ENCODE results near the gene ARHGAP15. TPM values are rescaled to one million over a fixed set of nuclear protein-coding genes. Genes with fewer than 3 reads are reported as not detected.

ARHGAP15 gene
- total and polyA plus RNA-seq, 3 donors from 2014 or later = 2.2 to 15.0 (median 7.7) TPM

DNA sequence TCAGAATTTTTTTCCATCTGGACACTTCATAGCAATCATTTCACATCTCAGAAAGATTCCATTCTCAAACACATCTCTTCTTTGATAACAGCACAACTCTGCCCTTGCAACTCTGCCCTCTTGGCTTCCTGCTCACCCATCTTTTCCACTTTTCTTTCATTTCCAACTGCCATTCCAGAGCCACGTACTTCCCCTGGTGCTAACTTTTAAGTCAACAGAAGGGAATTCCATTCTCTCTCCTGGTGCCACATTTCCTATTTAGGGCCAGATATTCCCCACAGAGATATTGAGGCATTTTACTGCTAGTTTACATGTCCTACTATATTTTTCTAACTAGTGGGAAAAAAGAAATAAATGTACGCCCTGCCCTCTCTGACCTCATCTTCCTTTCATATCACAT lies 590.2 kb downstream of the ARHGAP15 start:
- H3K9me3 ChIP-seq = no peaks in the 10 kb centered on the region
- intact Hi-C loops (cut with DNase I; ENCODE audit: low total_unique reads) = no loop called here
- no peak for DNase-seq
- H3K27ac ChIP-seq = no peak overlapping the region
- H3K4me1 ChIP-seq = no peaks in the 10 kb centered on the region
- WGBS, 2 donors = 60 to 76% methylated on average over 2 of the region's 2 CpGs
- H3K36me3 ChIP-seq (ENCODE audit: low read depth, missing control alignments) = no peaks in the 10 kb centered on the region
- H3K4me3 ChIP-seq = no peak overlapping the region
- H3K27me3 ChIP-seq = no peaks in the 10 kb centered on the region
- TF ChIP-seq, protein P1, sequence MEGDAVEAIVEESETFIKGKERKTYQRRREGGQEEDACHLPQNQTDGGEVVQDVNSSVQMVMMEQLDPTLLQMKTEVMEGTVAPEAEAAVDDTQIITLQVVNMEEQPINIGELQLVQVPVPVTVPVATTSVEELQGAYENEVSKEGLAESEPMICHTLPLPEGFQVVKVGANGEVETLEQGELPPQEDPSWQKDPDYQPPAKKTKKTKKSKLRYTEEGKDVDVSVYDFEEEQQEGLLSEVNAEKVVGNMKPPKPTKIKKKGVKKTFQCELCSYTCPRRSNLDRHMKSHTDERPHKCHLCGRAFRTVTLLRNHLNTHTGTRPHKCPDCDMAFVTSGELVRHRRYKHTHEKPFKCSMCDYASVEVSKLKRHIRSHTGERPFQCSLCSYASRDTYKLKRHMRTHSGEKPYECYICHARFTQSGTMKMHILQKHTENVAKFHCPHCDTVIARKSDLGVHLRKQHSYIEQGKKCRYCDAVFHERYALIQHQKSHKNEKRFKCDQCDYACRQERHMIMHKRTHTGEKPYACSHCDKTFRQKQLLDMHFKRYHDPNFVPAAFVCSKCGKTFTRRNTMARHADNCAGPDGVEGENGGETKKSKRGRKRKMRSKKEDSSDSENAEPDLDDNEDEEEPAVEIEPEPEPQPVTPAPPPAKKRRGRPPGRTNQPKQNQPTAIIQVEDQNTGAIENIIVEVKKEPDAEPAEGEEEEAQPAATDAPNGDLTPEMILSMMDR (IDR thresholded peaks at IDR 0.05) = no peak
- no peak for TF ChIP-seq POLR2A (IDR thresholded peaks at IDR 0.05)

DNA sequence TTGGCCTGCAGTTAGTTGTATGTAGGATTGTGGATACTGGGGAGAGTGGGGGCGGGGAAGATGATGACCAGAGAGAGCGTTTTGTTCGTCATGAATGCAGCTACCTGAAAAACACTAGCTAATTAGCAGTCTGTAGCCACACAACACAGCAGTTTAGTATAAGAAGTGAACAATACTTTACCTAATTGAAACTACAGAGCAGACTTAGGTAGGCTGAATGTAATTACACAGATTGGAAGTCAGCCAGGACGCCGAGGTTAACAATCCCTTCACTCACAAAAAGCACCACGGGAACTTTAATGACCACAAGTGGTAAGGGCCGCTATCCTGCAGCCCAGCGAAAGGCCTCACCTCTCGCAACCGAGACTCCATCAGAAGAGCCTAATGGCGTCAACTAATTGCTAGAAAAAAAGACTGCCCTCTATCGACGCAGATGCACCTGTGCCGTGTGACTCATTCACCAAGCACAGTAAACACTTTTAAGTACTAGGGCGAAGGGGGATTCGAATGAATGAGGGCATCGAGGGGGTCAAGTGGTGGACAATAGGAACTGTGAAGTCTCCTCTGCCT lies 591.0 kb downstream of the ARHGAP15 start:
- TF ChIP-seq, protein P1 (IDR thresholded peaks at IDR 0.05) = no peak
- DNase-seq = no peak
- WGBS, 2 donors = 59 to 74% methylated on average over 17 of the region's 17 CpGs
- H3K27ac ChIP-seq = no peak overlapping the region
- no peaks in the 10 kb centered on the region for H3K9me3 ChIP-seq
- H3K4me3 ChIP-seq = no peak overlapping the region
- H3K4me1 ChIP-seq = no peaks in the 10 kb centered on the region
- H3K27me3 ChIP-seq = no peaks in the 10 kb centered on the region
- H3K36me3 ChIP-seq (ENCODE audit: low read depth, missing control alignments) = no peaks in the 10 kb centered on the region
- intact Hi-C loops (cut with DNase I; ENCODE audit: low total_unique reads) = no loop called here

DNA sequence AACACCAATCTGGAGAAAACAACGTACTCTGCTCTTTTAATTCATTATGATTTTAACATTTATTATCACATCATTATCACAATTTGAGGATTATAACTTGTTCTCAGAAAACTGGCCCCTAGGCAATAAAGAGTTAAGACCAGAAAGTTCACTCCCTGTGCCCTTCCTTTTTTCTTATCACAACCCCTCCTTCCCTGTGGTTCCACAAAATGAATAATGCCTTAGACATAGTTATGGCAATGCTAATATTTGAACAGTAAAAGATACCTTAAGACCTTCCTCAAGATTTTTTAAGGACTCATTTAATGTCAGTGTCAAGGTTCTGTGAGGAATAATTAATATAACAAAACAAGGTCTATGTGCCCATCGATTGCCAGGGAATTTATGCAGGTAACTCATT lies 596.2 kb downstream of the ARHGAP15 start:
- no peak for DNase-seq
- Histone ChIP-seq H3K36me3 (ENCODE audit: low read depth, missing control alignments) (no peaks in the 10 kb centered on the region), H3K4me1 (no peaks in the 10 kb centered on the region), H3K27ac (no peak overlapping the region), H3K9me3 (no peaks in the 10 kb centered on the region), H3K27me3 (no peaks in the 10 kb centered on the region), H3K4me3 (no peak overlapping the region)
- TF ChIP-seq, protein P1 (IDR thresholded peaks at IDR 0.05) = no peak
- TF ChIP-seq POLR2A (IDR thresholded peaks at IDR 0.05) = no peak
- intact Hi-C loops (cut with DNase I; ENCODE audit: low total_unique reads) = no loop called here
- WGBS, 2 donors = 80 to 91% methylated on average over 2 of the region's 2 CpGs

DNA sequence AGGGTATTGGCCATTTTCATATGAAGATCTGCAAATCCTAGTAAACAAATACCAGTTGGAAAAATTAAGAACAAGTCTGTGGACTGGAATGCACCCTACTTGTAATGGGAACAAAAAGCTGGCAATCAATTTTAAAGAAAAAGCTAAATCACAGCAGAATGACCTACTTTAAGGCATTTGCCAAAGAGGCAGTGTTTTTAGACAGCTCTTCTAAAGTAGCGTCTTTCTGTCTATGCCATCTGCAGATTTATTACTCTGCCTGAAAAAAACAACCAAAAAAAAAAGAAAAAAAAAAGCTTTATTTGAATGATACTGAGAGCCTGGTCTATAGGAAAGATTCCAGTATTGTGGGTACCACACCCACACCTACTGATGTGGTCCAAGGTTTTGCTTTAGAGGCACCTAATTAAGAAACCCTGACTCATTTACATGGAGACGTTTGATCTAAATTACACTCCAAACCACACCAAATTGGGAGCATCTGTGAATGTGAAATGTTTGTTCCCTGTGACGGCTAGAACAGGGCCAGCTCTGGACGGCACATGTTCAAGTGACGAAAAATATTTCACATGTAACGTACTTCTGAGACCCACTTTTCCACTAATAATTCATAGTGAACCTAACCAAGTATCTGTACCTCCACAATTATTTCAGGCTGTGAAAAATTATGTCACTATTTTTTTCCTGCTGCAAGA lies 597.1 kb downstream of the ARHGAP15 start:
- DNase-seq = no peak
- Histone ChIP-seq H3K27me3 (no peaks in the 10 kb centered on the region), H3K4me3 (no peak overlapping the region), H3K27ac (no peak overlapping the region), H3K9me3 (no peaks in the 10 kb centered on the region), H3K36me3 (ENCODE audit: low read depth, missing control alignments) (no peaks in the 10 kb centered on the region), H3K4me1 (no peaks in the 10 kb centered on the region)
- intact Hi-C loops (cut with DNase I; ENCODE audit: low total_unique reads) = no loop called here
- WGBS, 2 donors = 83 to 92% methylated on average over 6 of the region's 6 CpGs
- TF ChIP-seq POLR2A (IDR thresholded peaks at IDR 0.05) = no peak
- TF ChIP-seq, protein P1 (IDR thresholded peaks at IDR 0.05) = no peak

DNA sequence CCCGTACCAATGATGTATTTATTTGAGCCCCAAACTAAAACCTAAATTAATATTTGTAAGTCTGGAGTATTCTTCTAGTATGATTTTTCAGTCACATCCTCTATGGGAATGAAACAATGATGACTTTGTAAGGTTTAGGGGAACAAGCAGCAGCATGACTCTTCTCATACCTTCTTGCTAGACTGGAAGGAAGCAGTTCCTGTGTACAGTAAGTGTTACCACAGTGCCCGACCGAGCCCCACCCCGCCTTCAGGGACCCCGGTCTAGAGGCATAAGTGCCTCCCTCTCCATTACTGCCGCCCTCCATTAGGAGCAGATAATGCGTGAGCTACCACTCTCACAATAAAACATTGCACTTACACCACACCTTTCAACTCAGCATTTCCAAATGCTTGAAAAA lies 599.3 kb downstream of the ARHGAP15 start:
- WGBS, 2 donors = 91% methylated on average over 7 of the region's 7 CpGs
- no peak overlapping the region for H3K4me3 ChIP-seq
- no peaks in the 10 kb centered on the region for H3K36me3 ChIP-seq (ENCODE audit: low read depth, missing control alignments)
- intact Hi-C loops (cut with DNase I; ENCODE audit: low total_unique reads) = no loop called here
- H3K27me3 ChIP-seq = no peaks in the 10 kb centered on the region
- H3K9me3 ChIP-seq = no peaks in the 10 kb centered on the region
- no peak overlapping the region for H3K27ac ChIP-seq
- H3K4me1 ChIP-seq = no peaks in the 10 kb centered on the region
- no peak for DNase-seq
- no peak for TF ChIP-seq POLR2A (IDR thresholded peaks at IDR 0.05)
- TF ChIP-seq, protein P1 (IDR thresholded peaks at IDR 0.05) = no peak
